Heart left ventricle (tissue), 16 donors: ENCODE data around the gene SEC14L1. TPM values are rescaled to one million over a fixed set of nuclear protein-coding genes. Genes with fewer than 3 reads are reported as not detected.

ENCODE experiments used
- ATAC-seq, 4 donors: fragments of 200-7000 bp; cut with Tn5 transposase; one replicate each; pipeline ENCODE4 v1.9.1; 2020 to 2022; ENCODE audit warnings: moderate library complexity in 4 of 4, mild to moderate bottlenecking in 3 of 4, moderate number of reproducible peaks in 1 of 4
- DNase-seq, 5 donors: peaks; one replicate each; pipeline ENCODE4 v3.0.0-alpha.2; 2020
- H3K27ac ChIP-seq, 12 donors: fragments of 200-600 bp; sonication (generic) in 4 of 12; one replicate each; pipeline versions ENCODE4 v1.5.0 to v1.8.0; 2016 to 2022; ENCODE audit warnings: mild to moderate bottlenecking in 2 of 12
- H3K27me3 ChIP-seq, 9 donors: fragments of 200-600 bp; sonication (generic) in 2 of 9; one replicate each; pipeline versions ENCODE4 v1.5.1 to v1.8.0; 2016 to 2022; ENCODE audit warnings: mild to moderate bottlenecking in 3 of 9
- H3K36me3 ChIP-seq, 9 donors: fragments of 200-600 bp; sonication (generic) in 2 of 9; one replicate each; pipeline versions ENCODE4 v1.5.0 to v1.8.0; 2018 to 2022; ENCODE audit warnings: mild to moderate bottlenecking in 2 of 9
- H3K4me1 ChIP-seq, 12 donors: fragments of 200-600 bp; sonication (generic) in 4 of 12; one replicate each; pipeline versions ENCODE4 v1.5.0 to v1.8.0; 2016 to 2022; ENCODE audit warnings: mild to moderate bottlenecking in 3 of 12
- H3K4me3 ChIP-seq, 12 donors: fragments of 200-600 bp; sonication (generic) in 4 of 12; one replicate each; pipeline versions ENCODE4 v1.5.0 to v1.8.0; 2017 to 2022; ENCODE audit warnings: mild to moderate bottlenecking in 9 of 12, moderate library complexity in 4 of 12
- H3K9me3 ChIP-seq, 12 donors: fragments of 200-600 bp; sonication (generic) in 4 of 12; one replicate each; pipeline versions ENCODE4 v1.5.0 to v1.8.0; 2016 to 2022; ENCODE audit warnings: mild to moderate bottlenecking in 1 of 12
- POLR2A ChIP-seq, 2 donors: fragments of 450-650 bp; IDR thresholded peaks; one replicate each; pipeline ENCODE4 v1.6.1; 2017; ENCODE audit warnings: antibody characterized with exemption in 2 of 2, mild to moderate bottlenecking in 2 of 2, moderate library complexity in 2 of 2
- WGBS, 4 donors: extraction: QIAGEN DNeasy Blood & Tissue Kit in 2 of 4; methylation state at CpG; one replicate each; pipeline versions ENCODE4 v1.1.5 to v1.1.7; 2013 to 2018; 5-methylcytosine and 5-hydroxymethylcytosine counted together
- intact Hi-C, 10 donors: fragments of 100-400 bp; cut with DNase I; formaldehyde crosslinking; loops; one replicate each; pipeline versions ENCODE4 v1.11.1 to v1.14.2; 2022
- polyA plus RNA-seq, 2 donors: library from polyadenylated mRNA; stranded (reverse); fragments of 200-250 nt; gene quantifications; one replicate each; pipeline ENCODE4 v1.2.3, GENCODE V29; 2013
- total RNA-seq, 9 donors: library from RNA; depleted of rRNA in 2 of 9; stranded (reverse); fragments of >200 nt in 2 of 9; fragmentation: NEBNext Ultra II Directional in 3 of 9; extraction: Animal tissue kit (Norgen Biotek cat#: 25700) in 3 of 9; gene quantifications; one replicate each; pipeline versions ENCODE4 v1.1.0 to v1.2.4, GENCODE V29; 2016 to 2023
- TF ChIP-seq, protein P1 (sequence below), 12 donors: fragments of 200-600 bp; sonication (generic) in 4 of 12; IDR thresholded peaks; one replicate each; pipeline versions ENCODE4 v1.5.0 to v1.8.0; 2018 to 2022; ENCODE audit warnings: antibody characterized with exemption in 12 of 12, mild to moderate bottlenecking in 5 of 12
- donor health status: ischemic (EF 13 %, LVEDD 7.1; RV severe dilation, severe dysfunction).
- donor health status: healthy with polysubstance abuse.
- donor health status: DM: no; HTN: yes; CAD: no.
- donor health status: DM: no; HTN: no; CAD: no.
- donor health status: ischemic (EF 25% LVEDD 6.9; RV normal size, moderate dysfunction).
- donor health status: ischemic (EF 25% LVEDD 5.7; RV mildly dilated, moderate dysfunction).
- donor health status: healthy.
- donor health status: DM: yes; HTN: yes; CAD: no.
- donor health status: ischemic (EF 35%, LVEDD 5.7; RV mildly dilated, moderate dysfunction).
- donor health status: nonischemic (EF 11% LVEDD 7.7; RV severe dilation, severe dysfunction).
- donor health status: DM: yes; HTN: yes; CAD: no.
- donor health status: PGD.
- donor health status: ischemic (EF 29% LVEDD 5.4; RV normal size, mild dysfunction).
- donor health status: nonischemic (EF 23%, LVEDD 6.1; RV moderate dilation, normal function).

Gene SEC14L1
- total and polyA plus RNA-seq, 11 donors, result 26.6 to 116 (median 53.7) TPM

GRCh38 chr17:77200711-77201110, 59.9 kb downstream of the SEC14L1 start:
- peak in 1 of 5 donors; percentile 55 for DNase-seq
- H3K4me3 ChIP-seq, result no peak overlapping the region
- ATAC-seq, result peak; percentile 38 to 91 (median 74)
- H3K9me3 ChIP-seq, result no peaks in the 10 kb centered on the region
- peaks cover 6 to 100% (median 98%) of the 10 kb centered on the region in 9 donors for H3K36me3 ChIP-seq
- intact Hi-C loops, result loop anchor here in 3 of 10 donors (5.0 to 10.0 kb wide), 3 partner anchors 43 to 106 kb away; partner anchors contain the start of gene SEC14L1 (in 1 of the 3)
- WGBS, 4 donors, result 40 to 49% (median 44%) methylated on average over 10 of the region's 10 CpGs
- TF ChIP-seq POLR2A (IDR thresholded peaks at IDR 0.05), result no peak
- TF ChIP-seq, protein P1, sequence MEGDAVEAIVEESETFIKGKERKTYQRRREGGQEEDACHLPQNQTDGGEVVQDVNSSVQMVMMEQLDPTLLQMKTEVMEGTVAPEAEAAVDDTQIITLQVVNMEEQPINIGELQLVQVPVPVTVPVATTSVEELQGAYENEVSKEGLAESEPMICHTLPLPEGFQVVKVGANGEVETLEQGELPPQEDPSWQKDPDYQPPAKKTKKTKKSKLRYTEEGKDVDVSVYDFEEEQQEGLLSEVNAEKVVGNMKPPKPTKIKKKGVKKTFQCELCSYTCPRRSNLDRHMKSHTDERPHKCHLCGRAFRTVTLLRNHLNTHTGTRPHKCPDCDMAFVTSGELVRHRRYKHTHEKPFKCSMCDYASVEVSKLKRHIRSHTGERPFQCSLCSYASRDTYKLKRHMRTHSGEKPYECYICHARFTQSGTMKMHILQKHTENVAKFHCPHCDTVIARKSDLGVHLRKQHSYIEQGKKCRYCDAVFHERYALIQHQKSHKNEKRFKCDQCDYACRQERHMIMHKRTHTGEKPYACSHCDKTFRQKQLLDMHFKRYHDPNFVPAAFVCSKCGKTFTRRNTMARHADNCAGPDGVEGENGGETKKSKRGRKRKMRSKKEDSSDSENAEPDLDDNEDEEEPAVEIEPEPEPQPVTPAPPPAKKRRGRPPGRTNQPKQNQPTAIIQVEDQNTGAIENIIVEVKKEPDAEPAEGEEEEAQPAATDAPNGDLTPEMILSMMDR (IDR thresholded peaks at IDR 0.05), result peak in 2 of 12 donors; percentile 10 to 23
- no peaks in the 10 kb centered on the region for H3K27me3 ChIP-seq
- H3K27ac ChIP-seq, result peak overlapping the region in 6 of 12 donors; percentile 13 to 69 (median 38)
- H3K4me1 ChIP-seq, result peaks cover 0 to 8% (median 1%) of the 10 kb centered on the region in 12 donors

- intact Hi-C loops, result loop anchor here in 3 of 10 donors (5.0 to 10.0 kb wide), 3 partner anchors 46 to 109 kb away; partner anchors contain the start of gene SEC14L1 (in 1 of the 3)
Observed at GRCh38 chr17:77203436-77203835, 62.7 kb downstream of the SEC14L1 start.

DNA sequence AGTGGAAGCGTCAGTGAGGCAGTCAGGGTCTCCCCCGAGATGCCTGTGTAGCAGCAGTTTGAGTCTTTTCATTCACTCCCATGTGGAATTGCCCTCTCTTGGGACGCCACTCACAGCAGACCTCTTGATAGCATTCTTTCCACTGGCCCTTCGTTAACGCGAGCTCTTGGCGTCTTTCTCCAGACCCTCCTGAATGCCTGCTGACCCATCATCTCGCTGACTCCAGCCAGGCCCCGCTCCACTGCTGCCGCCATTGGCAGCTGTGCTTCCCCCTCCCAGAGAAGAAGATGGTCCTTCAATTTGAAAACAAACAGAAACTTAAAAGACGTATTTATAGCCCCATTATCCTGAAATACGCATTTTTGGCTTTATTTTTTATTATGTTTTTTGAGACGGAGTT, 63.1 kb downstream of the SEC14L1 start:
- intact Hi-C loops, result loop anchor here in 3 of 10 donors (5.0 to 10.0 kb wide), 3 partner anchors 47 to 109 kb away; partner anchors contain the start of gene SEC14L1 (in 1 of the 3)
- TF ChIP-seq, protein P1 (IDR thresholded peaks at IDR 0.05), result no peak
- TF ChIP-seq POLR2A (IDR thresholded peaks at IDR 0.05), result no peak
- H3K4me3 ChIP-seq, result no peak overlapping the region
- no peaks in the 10 kb centered on the region for H3K9me3 ChIP-seq
- DNase-seq (no peak), ATAC-seq (no peak)
- H3K36me3 ChIP-seq, result peaks cover 2 to 100% (median 98%) of the 10 kb centered on the region in 9 donors
- H3K4me1 ChIP-seq, result peaks cover 4 to 40% (median 21%) of the 10 kb centered on the region in 12 donors
- 76 to 86% (median 81%) methylated on average over 13 of the region's 13 CpGs for WGBS, 4 donors
- no peaks in the 10 kb centered on the region for H3K27me3 ChIP-seq
- H3K27ac ChIP-seq, result peak overlapping the region in 2 of 12 donors; percentile 11 to 14

More at GRCh38 chr17:77203436-77203835, 62.7 kb downstream of the SEC14L1 start:
- ATAC-seq (no peak), DNase-seq (no peak)
- Histone ChIP-seq H3K4me3 (no peak overlapping the region), H3K4me1 (peaks cover 0 to 36% (median 17%) of the 10 kb centered on the region in 12 donors), H3K9me3 (no peaks in the 10 kb centered on the region), H3K27ac (peak overlapping the region in 2 of 12 donors; percentile 11 to 14), H3K36me3 (peaks cover 2 to 100% (median 98%) of the 10 kb centered on the region in 9 donors), H3K27me3 (no peaks in the 10 kb centered on the region)
- TF ChIP-seq POLR2A (IDR thresholded peaks at IDR 0.05), result no peak
- TF ChIP-seq, protein P1 (IDR thresholded peaks at IDR 0.05), result no peak
- WGBS, 4 donors, result 85 to 91% (median 90%) methylated on average over 12 of the region's 12 CpGs

- H3K27ac ChIP-seq, result peak overlapping the region in 2 of 12 donors; percentile 42 to 47
Observed at GRCh38 chr17:77204536-77204935, 63.8 kb downstream of the SEC14L1 start.

More at GRCh38 chr17:77204536-77204935, 63.8 kb downstream of the SEC14L1 start:
- no peak for ATAC-seq
- no peaks in the 10 kb centered on the region for H3K27me3 ChIP-seq
- H3K4me3 ChIP-seq, result no peak overlapping the region
- TF ChIP-seq POLR2A (IDR thresholded peaks at IDR 0.05), result no peak
- TF ChIP-seq, protein P1 (IDR thresholded peaks at IDR 0.05), result no peak
- peaks cover 4 to 46% (median 28%) of the 10 kb centered on the region in 12 donors for H3K4me1 ChIP-seq
- no peaks in the 10 kb centered on the region for H3K9me3 ChIP-seq
- DNase-seq, result no peak
- peaks cover 0 to 100% (median 98%) of the 10 kb centered on the region in 9 donors for H3K36me3 ChIP-seq
- intact Hi-C loops, result loop anchor here in 3 of 10 donors (5.0 to 10.0 kb wide), 3 partner anchors 47 to 110 kb away; partner anchors contain the start of gene SEC14L1 (in 1 of the 3)
- 81 to 88% (median 83%) methylated on average over 8 of the region's 8 CpGs for WGBS, 4 donors
